Liver (tissue), 3 donors: Measurements from ENCODE around the gene ILK.

Experiments
- HNF4G ChIP-seq: IDR thresholded peaks from 2 replicates; pipeline ENCODE4 v1.6.1; 2016; ENCODE audit warnings: antibody characterized with exemption
- JUND ChIP-seq, 2 donors: IDR thresholded peaks; 2 replicates each; pipeline ENCODE4 v1.6.1; 2016; ENCODE audit warnings: antibody characterized with exemption in 2 of 2
- RAD21 ChIP-seq, 2 donors: IDR thresholded peaks; 2 replicates each; pipeline ENCODE4 v1.6.1; 2016; ENCODE audit warnings: antibody characterized with exemption in 2 of 2, mild to moderate bottlenecking in 2 of 2
- TAF1 ChIP-seq: conservative IDR thresholded peaks from 2 replicates; pipeline ENCODE4 v1.6.1; 2016; ENCODE audit warnings: antibody characterized with exemption, mild to moderate bottlenecking
- TF ChIP-seq, protein P1 (sequence below): fragments of 150-350 bp; IDR thresholded peaks from 2 replicates; pipeline ENCODE4 v1.5.1; 2017; ENCODE audit warnings: improper control_type of control experiment, low read depth, low read length; ENCODE audit not compliant: missing input control
- TF ChIP-seq, protein P2 (sequence below): IDR thresholded peaks from 2 replicates; pipeline ENCODE4 v1.6.1; 2016; ENCODE audit warnings: antibody characterized with exemption
- TF ChIP-seq, protein P3 (sequence below): IDR thresholded peaks from 2 replicates; pipeline ENCODE4 v1.6.1; 2016; ENCODE audit warnings: antibody characterized with exemption, mild to moderate bottlenecking
- donor health status: healthy.
- donor health status: healthy.

DNA sequence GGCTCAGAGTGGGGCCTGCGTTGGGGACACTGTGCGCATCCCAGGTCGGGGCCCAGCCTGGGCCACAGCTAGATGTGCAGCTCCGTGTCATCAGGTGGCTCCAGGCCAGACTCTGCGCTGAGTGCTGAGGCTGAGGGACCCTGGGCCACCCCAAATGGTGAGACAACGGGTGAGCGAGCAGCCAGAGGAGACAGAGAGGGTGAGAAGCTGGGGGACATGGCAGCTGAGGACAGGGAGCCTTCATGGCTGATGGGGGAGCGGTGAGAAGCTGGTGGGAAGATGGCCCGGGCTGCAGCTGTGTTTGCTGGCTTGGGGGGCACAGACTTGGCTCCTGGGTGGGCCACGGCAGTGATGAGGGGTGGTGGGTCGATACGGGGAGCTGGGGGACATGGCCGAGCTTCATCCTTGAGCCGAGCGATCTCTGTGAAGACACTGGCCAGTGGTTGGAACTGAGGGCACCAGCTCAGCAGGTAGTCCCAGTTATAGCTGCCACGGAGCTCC lies 18.2 kb downstream of the ILK start:
- TF ChIP-seq, protein P1, sequence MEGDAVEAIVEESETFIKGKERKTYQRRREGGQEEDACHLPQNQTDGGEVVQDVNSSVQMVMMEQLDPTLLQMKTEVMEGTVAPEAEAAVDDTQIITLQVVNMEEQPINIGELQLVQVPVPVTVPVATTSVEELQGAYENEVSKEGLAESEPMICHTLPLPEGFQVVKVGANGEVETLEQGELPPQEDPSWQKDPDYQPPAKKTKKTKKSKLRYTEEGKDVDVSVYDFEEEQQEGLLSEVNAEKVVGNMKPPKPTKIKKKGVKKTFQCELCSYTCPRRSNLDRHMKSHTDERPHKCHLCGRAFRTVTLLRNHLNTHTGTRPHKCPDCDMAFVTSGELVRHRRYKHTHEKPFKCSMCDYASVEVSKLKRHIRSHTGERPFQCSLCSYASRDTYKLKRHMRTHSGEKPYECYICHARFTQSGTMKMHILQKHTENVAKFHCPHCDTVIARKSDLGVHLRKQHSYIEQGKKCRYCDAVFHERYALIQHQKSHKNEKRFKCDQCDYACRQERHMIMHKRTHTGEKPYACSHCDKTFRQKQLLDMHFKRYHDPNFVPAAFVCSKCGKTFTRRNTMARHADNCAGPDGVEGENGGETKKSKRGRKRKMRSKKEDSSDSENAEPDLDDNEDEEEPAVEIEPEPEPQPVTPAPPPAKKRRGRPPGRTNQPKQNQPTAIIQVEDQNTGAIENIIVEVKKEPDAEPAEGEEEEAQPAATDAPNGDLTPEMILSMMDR = no peak
- TF ChIP-seq RAD21 (IDR thresholded peaks at IDR 0.05) = no peak
- TF ChIP-seq JUND (IDR thresholded peaks at IDR 0.05) = no peak
- TF ChIP-seq TAF1 = no peak
- TF ChIP-seq, protein P2, sequence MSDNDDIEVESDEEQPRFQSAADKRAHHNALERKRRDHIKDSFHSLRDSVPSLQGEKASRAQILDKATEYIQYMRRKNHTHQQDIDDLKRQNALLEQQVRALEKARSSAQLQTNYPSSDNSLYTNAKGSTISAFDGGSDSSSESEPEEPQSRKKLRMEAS = no peak
- TF ChIP-seq, protein P3, sequence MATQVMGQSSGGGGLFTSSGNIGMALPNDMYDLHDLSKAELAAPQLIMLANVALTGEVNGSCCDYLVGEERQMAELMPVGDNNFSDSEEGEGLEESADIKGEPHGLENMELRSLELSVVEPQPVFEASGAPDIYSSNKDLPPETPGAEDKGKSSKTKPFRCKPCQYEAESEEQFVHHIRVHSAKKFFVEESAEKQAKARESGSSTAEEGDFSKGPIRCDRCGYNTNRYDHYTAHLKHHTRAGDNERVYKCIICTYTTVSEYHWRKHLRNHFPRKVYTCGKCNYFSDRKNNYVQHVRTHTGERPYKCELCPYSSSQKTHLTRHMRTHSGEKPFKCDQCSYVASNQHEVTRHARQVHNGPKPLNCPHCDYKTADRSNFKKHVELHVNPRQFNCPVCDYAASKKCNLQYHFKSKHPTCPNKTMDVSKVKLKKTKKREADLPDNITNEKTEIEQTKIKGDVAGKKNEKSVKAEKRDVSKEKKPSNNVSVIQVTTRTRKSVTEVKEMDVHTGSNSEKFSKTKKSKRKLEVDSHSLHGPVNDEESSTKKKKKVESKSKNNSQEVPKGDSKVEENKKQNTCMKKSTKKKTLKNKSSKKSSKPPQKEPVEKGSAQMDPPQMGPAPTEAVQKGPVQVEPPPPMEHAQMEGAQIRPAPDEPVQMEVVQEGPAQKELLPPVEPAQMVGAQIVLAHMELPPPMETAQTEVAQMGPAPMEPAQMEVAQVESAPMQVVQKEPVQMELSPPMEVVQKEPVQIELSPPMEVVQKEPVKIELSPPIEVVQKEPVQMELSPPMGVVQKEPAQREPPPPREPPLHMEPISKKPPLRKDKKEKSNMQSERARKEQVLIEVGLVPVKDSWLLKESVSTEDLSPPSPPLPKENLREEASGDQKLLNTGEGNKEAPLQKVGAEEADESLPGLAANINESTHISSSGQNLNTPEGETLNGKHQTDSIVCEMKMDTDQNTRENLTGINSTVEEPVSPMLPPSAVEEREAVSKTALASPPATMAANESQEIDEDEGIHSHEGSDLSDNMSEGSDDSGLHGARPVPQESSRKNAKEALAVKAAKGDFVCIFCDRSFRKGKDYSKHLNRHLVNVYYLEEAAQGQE = no peak
- TF ChIP-seq HNF4G = no peak
